GM19035 (cell line): Measurements from ENCODE around the gene FGFRL1.

Experiments
- ATAC-seq: cut with Tn5 transposase; IDR thresholded peaks from one replicate; pipeline ENCODE4 v1.9.1; 2021; ENCODE audit not compliant: unreplicated experiment

Gene FGFRL1

GRCh38 chr4:1062419-1062818 lies 51.0 kb downstream of the FGFRL1 start:
- no peak for ATAC-seq

GRCh38 chr4:1065732-1066131 lies 54.3 kb downstream of the FGFRL1 start:
- no peak for ATAC-seq

GRCh38 chr4:1069394-1069793 lies 58.0 kb downstream of the FGFRL1 start:
- no peak for ATAC-seq

GRCh38 chr4:1072830-1073446 lies 61.5 kb downstream of the FGFRL1 start:
- ATAC-seq: peak; percentile 55

- no peak for ATAC-seq
These were observed 62.7 kb downstream of the FGFRL1 start for GRCh38 chr4:1074077-1074476.

GRCh38 chr4:1075225-1075624 lies 63.8 kb downstream of the FGFRL1 start:
- ATAC-seq: no peak

- no peak for ATAC-seq
These were observed 64.6 kb downstream of the FGFRL1 start for GRCh38 chr4:1075809-1076699.
